Measurements from ENCODE around the gene ROBO1. TPM values are rescaled to one million over a fixed set of nuclear protein-coding genes. Genes with fewer than 3 reads are reported as not detected.

Gene ROBO1
- total RNA-seq, 1 donor from 2014 or later = 169 TPM

GRCh38 chr3:79477242-79477641, 290.6 kb downstream of the ROBO1 start:
- Histone ChIP-seq H3K79me2 (ENCODE audit: low read depth) (no peaks in the 10 kb centered on the region), H3K4me1 (peaks cover 4% of the 10 kb centered on the region), H3K27me3 (no peaks in the 10 kb centered on the region), H3K9ac (no peak overlapping the region), H3K9me3 (ENCODE audit: low read depth) (no peaks in the 10 kb centered on the region), H3K27ac (no peak overlapping the region), H3F3A (ENCODE audit: low read depth) (no peaks in the 10 kb centered on the region), H3K36me3 (no peaks in the 10 kb centered on the region), H3K4me2 (no peak overlapping the region), H3K4me3 (no peak overlapping the region), H2AFZ (replicated peaks) (no peak overlapping the region), H4K20me1 (ENCODE audit: low read depth) (no peaks in the 10 kb centered on the region)
- no peak overlapping the region for H3K27ac Mint-ChIP-seq
- no peak for DNase-seq (ENCODE audit: low spot score)
- no peaks in the 10 kb centered on the region for H3K27me3 Mint-ChIP-seq (ENCODE audit: insufficient read depth, low read depth)
- no peaks in the 10 kb centered on the region for H3K36me3 Mint-ChIP-seq
- peaks cover 7% of the 10 kb centered on the region for H3K4me1 Mint-ChIP-seq
- H3K4me3 Mint-ChIP-seq = no peak overlapping the region
- TF ChIP-seq CTCF (IDR thresholded peaks at IDR 0.05) (no peak), EZH2 (IDR thresholded peaks at IDR 0.05) (no peak), EZH2phosphoT487 (IDR thresholded peaks at IDR 0.05) (no peak)
- no peaks in the 10 kb centered on the region for H3K9me3 Mint-ChIP-seq

- no peak overlapping the region for H2AFZ ChIP-seq (replicated peaks)
- H3K9ac ChIP-seq = no peak overlapping the region
- no peaks in the 10 kb centered on the region for H3K36me3 ChIP-seq
- H3K4me2 ChIP-seq = no peak overlapping the region
- no peak for TF ChIP-seq EZH2 (IDR thresholded peaks at IDR 0.05)
- H3K4me3 Mint-ChIP-seq = no peak overlapping the region
- no peak overlapping the region for H3K4me3 ChIP-seq
- no peak overlapping the region for H3K27ac ChIP-seq
- H3K9me3 Mint-ChIP-seq = no peaks in the 10 kb centered on the region
- no peaks in the 10 kb centered on the region for H3K4me1 ChIP-seq
- no peaks in the 10 kb centered on the region for H3F3A ChIP-seq (ENCODE audit: low read depth)
- no peaks in the 10 kb centered on the region for H3K4me1 Mint-ChIP-seq
- H4K20me1 ChIP-seq (ENCODE audit: low read depth) = no peaks in the 10 kb centered on the region
- no peaks in the 10 kb centered on the region for H3K27me3 ChIP-seq
- peaks cover 4% of the 10 kb centered on the region for H3K27me3 Mint-ChIP-seq (ENCODE audit: insufficient read depth, low read depth)
- H3K79me2 ChIP-seq (ENCODE audit: low read depth) = no peaks in the 10 kb centered on the region
- DNase-seq (ENCODE audit: low spot score) = no peak
- H3K9me3 ChIP-seq (ENCODE audit: low read depth) = no peaks in the 10 kb centered on the region
- no peaks in the 10 kb centered on the region for H3K36me3 Mint-ChIP-seq
- no peak overlapping the region for H3K27ac Mint-ChIP-seq
Observed at GRCh38 chr3:79473993-79474392, 293.8 kb downstream of the ROBO1 start.

- Histone ChIP-seq H3F3A (ENCODE audit: low read depth) (no peaks in the 10 kb centered on the region), H3K4me2 (no peak overlapping the region), H3K27ac (no peak overlapping the region), H3K9me3 (ENCODE audit: low read depth) (no peaks in the 10 kb centered on the region), H2AFZ (replicated peaks) (peak overlapping the region; percentile 32), H3K4me1 (peaks cover 4% of the 10 kb centered on the region), H3K4me3 (no peak overlapping the region), H3K27me3 (no peaks in the 10 kb centered on the region), H4K20me1 (ENCODE audit: low read depth) (no peaks in the 10 kb centered on the region), H3K79me2 (ENCODE audit: low read depth) (no peaks in the 10 kb centered on the region), H3K9ac (no peak overlapping the region), H3K36me3 (no peaks in the 10 kb centered on the region)
- H3K4me3 Mint-ChIP-seq = no peak overlapping the region
- H3K9me3 Mint-ChIP-seq = no peaks in the 10 kb centered on the region
- peaks cover 4% of the 10 kb centered on the region for H3K27me3 Mint-ChIP-seq (ENCODE audit: insufficient read depth, low read depth)
- no peak for DNase-seq (ENCODE audit: low spot score)
- TF ChIP-seq CTCF (IDR thresholded peaks at IDR 0.05) (no peak), EZH2phosphoT487 (IDR thresholded peaks at IDR 0.05) (no peak), EZH2 (IDR thresholded peaks at IDR 0.05) (no peak)
- peaks cover 1% of the 10 kb centered on the region for H3K36me3 Mint-ChIP-seq
- no peaks in the 10 kb centered on the region for H3K4me1 Mint-ChIP-seq
- no peak overlapping the region for H3K27ac Mint-ChIP-seq
Observed at GRCh38 chr3:79467721-79468120, 300.1 kb downstream of the ROBO1 start.

GRCh38 chr3:79461129-79461792, 306.5 kb downstream of the ROBO1 start:
- no peaks in the 10 kb centered on the region for H3K9me3 ChIP-seq (ENCODE audit: low read depth)
- H2AFZ ChIP-seq (replicated peaks) = no peak overlapping the region
- no peak for TF ChIP-seq CTCF (IDR thresholded peaks at IDR 0.05)
- TF ChIP-seq EZH2 (IDR thresholded peaks at IDR 0.05) = no peak
- TF ChIP-seq EZH2phosphoT487 (IDR thresholded peaks at IDR 0.05) = no peak
- no peak overlapping the region for H3K27ac ChIP-seq
- Mint-ChIP-seq H3K4me3 (no peak overlapping the region), H3K27ac (no peak overlapping the region), H3K36me3 (peaks cover 1% of the 10 kb centered on the region), H3K27me3 (ENCODE audit: insufficient read depth, low read depth) (no peaks in the 10 kb centered on the region), H3K4me1 (no peaks in the 10 kb centered on the region), H3K9me3 (no peaks in the 10 kb centered on the region)
- no peaks in the 10 kb centered on the region for H3K79me2 ChIP-seq (ENCODE audit: low read depth)
- no peak overlapping the region for H3K4me2 ChIP-seq
- DNase-seq (ENCODE audit: low spot score) = no peak
- no peaks in the 10 kb centered on the region for H4K20me1 ChIP-seq (ENCODE audit: low read depth)
- H3K4me3 ChIP-seq = no peak overlapping the region
- no peaks in the 10 kb centered on the region for H3K36me3 ChIP-seq
- no peaks in the 10 kb centered on the region for H3F3A ChIP-seq (ENCODE audit: low read depth)
- no peaks in the 10 kb centered on the region for H3K27me3 ChIP-seq
- H3K9ac ChIP-seq = no peak overlapping the region
- peaks cover 8% of the 10 kb centered on the region for H3K4me1 ChIP-seq
